GM10266 (cell line): Measurements from ENCODE around the gene NT5DC4.
"Not testable (repeated sequence)": the region's sequence is repeated elsewhere in the genome, so short reads cannot be mapped to it uniquely, and the experiment has no call there.

Source experiments
- DNase-seq: peaks from one replicate; pipeline ENCODE4 v3.0.0; 2012; ENCODE audit errors: extremely low spot score
- TF ChIP-seq, protein P1 (sequence below): IDR thresholded peaks from 2 replicates; pipeline ENCODE4 v1.5.1; 2012; ENCODE audit warnings: mild to moderate bottlenecking, low read depth; ENCODE audit not compliant: control insufficient read depth, insufficient read depth; ENCODE audit errors: missing control alignments

The NT5DC4 gene

DNA sequence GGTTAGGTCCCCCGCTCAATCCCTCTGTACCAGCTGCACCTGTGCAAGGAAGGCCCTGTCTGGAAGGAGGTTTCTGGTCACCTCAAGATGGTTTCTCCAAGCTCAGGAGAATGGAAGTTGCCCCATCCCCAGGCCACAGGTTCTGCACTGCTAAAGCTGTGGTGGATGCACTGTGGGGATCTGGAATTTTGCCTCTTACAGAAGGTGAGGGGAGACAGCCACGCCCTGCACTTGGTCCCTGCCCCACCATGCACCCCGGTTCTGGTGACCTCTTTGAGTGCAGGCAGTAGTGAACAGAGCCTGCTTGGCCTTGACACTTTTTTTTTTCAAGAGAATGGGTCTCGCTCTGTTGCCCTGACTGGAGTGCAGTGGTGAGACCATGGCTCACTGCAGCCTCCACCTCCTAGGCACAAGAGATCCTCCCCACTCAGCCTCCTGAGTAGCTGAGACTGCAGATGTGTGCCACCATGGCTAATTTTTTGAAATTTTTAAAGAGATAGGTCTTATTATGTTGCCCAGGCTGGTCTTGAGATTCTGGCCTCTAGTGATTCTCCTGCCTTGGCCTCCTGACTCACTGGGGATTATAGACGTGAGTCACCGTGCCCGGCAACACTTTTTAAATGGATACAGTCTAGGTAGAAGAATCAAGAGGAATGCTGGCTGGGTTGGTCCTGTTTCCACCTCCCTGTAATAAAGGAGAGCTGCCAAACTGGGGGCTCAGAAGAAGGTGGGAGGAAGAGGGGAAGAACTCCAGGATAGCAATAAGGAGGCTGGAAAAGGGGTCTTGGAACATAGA is 5.8 kb upstream of the NT5DC4 start:
- no peak for DNase-seq
- TF ChIP-seq, protein P1, sequence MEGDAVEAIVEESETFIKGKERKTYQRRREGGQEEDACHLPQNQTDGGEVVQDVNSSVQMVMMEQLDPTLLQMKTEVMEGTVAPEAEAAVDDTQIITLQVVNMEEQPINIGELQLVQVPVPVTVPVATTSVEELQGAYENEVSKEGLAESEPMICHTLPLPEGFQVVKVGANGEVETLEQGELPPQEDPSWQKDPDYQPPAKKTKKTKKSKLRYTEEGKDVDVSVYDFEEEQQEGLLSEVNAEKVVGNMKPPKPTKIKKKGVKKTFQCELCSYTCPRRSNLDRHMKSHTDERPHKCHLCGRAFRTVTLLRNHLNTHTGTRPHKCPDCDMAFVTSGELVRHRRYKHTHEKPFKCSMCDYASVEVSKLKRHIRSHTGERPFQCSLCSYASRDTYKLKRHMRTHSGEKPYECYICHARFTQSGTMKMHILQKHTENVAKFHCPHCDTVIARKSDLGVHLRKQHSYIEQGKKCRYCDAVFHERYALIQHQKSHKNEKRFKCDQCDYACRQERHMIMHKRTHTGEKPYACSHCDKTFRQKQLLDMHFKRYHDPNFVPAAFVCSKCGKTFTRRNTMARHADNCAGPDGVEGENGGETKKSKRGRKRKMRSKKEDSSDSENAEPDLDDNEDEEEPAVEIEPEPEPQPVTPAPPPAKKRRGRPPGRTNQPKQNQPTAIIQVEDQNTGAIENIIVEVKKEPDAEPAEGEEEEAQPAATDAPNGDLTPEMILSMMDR = no peak

GRCh38 chr2:112716094-112716493 is 4.7 kb upstream of the NT5DC4 start:
- not testable (repeated sequence) for DNase-seq

DNA sequence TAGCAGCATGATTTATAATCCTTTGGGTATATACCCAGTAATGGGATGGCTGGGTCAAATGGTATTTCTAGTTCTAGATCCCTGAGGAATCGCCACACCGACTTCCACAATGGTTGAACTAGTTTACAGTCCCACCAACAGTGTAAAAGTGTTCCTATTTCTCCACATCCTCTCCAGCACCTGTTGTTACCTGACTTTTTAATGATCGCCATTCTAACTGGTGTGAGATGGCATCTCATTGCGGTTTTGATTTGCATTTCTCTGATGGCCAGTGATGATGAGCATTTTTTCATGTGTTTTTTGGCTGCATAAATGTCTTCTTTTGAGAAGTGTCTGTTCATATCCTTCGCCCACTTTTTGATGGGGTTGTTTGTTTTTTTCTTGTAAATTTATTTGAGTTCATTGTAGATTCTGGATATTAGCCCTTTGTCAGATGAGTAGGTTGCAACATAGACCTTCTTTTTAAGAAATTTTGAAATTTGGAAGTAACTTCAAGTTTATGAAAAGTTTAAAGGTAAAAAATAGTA is 3.9 kb upstream of the NT5DC4 start:
- not testable (repeated sequence) for DNase-seq

- DNase-seq = no peak
- TF ChIP-seq, protein P1 = no peak
Measured at GRCh38 chr2:112718863-112719370, 1.9 kb upstream of the NT5DC4 start.

- TF ChIP-seq, protein P1 = no peak
- DNase-seq = no peak
Measured at GRCh38 chr2:112721819-112722522, 1.2 kb downstream of the NT5DC4 start.

DNA sequence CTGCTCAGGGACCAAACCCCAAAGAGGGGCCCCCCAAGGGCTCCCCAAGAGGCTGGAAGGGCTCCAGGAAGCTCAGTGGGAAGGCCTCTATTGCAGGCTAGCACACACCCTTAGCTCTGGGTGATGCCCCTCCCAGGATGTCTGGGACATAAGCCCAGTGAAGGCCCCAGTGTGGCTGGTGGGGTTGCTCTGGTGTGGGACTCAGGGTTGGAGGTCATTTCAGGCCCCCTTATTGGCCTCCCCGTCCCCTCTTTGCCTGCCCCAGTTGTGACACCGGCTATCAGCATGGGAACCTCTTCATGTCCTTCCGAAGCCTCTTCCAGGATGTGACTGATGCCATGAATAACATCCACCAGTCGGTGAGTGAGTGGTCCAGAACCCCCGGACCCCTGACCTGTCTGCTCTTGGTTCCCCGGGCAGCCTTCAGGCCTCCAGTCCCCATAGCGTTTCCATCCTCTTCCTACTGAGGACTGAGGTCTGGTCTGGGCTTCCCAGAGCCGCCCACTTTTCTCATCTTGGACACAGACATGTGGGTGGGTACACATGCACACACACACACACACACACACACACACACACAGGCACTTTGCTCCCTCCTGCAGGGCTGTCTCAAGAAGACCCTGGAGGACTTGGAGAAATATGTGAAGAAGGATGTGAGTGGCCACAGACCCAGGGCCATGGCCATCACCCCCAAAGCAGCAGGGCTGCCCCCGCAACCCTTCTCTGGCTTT is 2.2 kb downstream of the NT5DC4 start:
- TF ChIP-seq, protein P1 = no peak
- no peak for DNase-seq

- TF ChIP-seq, protein P1 = no peak
- no peak for DNase-seq
Measured at GRCh38 chr2:112723547-112723940, 2.7 kb downstream of the NT5DC4 start.
